Measurements from ENCODE around the gene UXS1. TPM values are rescaled to one million over a fixed set of nuclear protein-coding genes. Genes with fewer than 3 reads are reported as not detected.
A peak's percentile ranks its signal among the peaks of the same experiment; 100 is the strongest.

UXS1 gene
- total and polyA plus RNA-seq, 2 donors (not counting 1 experiment from before 2014, with no cell fraction given), result 20.3 to 44.8 TPM

GRCh38 chr2:106139238-106139935 lies 54.7 kb downstream of the UXS1 start:
- H3K4me2 ChIP-seq (replicated peaks; ENCODE audit: low read depth, low read length, poor library complexity, severe bottlenecking), result no peak overlapping the region
- no peaks in the 10 kb centered on the region for H3K9me3 ChIP-seq (ENCODE audit: control extremely low read depth in 1 of 3, control insufficient read depth in 2 of 3, insufficient read depth in 1 of 3, low read length in 2 of 3)
- H3K4me3 ChIP-seq (ENCODE audit: control extremely low read depth in 1 of 5, extremely low read depth in 1 of 5, insufficient read depth in 1 of 5, low read depth in 2 of 5, low read length in 4 of 5), result no peak overlapping the region
- DNase-seq (no peak), ATAC-seq (ENCODE audit: low read depth) (no peak)
- H3K79me2 ChIP-seq (ENCODE audit: control insufficient read depth, insufficient read depth, low read length), result peaks cover 46% of the 10 kb centered on the region
- peak overlapping the region; percentile 46 for H3K27ac Mint-ChIP-seq
- H3K4me3 Mint-ChIP-seq, result no peak overlapping the region
- ChIA-PET CTCF (no interaction called here), POLR2A (no interaction called here)
- no peaks in the 10 kb centered on the region for H3K27me3 ChIP-seq (replicated peaks in 1 of 4; ENCODE audit: control extremely low read depth in 1 of 4, control insufficient read depth in 3 of 4, insufficient read depth in 4 of 4, low read length in 3 of 4)
- intact Hi-C loops (cut with micrococcal nuclease), result no loop called here
- peaks cover 7 to 22% of the 10 kb centered on the region in 2 experiments for H3K36me3 ChIP-seq (replicated peaks in 1 of 2; ENCODE audit: control extremely low read depth in 1 of 2, control insufficient read depth in 1 of 2, extremely low read depth in 1 of 2, insufficient read depth in 2 of 2, low read length in 1 of 2)
- peaks cover 26% of the 10 kb centered on the region for H3K4me1 Mint-ChIP-seq
- H2AFZ ChIP-seq (ENCODE audit: insufficient read depth, low read depth, low read length, poor library complexity, severe bottlenecking), result no peak overlapping the region
- 96% methylated on average over 4 of the region's 10 CpGs for WGBS (ENCODE audit: insufficient coverage)
- H3K9me3 Mint-ChIP-seq (ENCODE audit: insufficient read depth), result no peaks in the 10 kb centered on the region
- no peak overlapping the region for H3K27ac ChIP-seq (ENCODE audit: low read length in 2 of 2)
- no peak for TF ChIP-seq EZH2 (IDR thresholded peaks at IDR 0.05; ENCODE audit: borderline replicate concordance, insufficient read depth, low read depth, low read length, poor library complexity, severe bottlenecking)
- TF ChIP-seq CTCF (IDR thresholded peaks at IDR 0.05), result no peak
- H4K20me1 ChIP-seq (ENCODE audit: control insufficient read depth, insufficient read depth, low read length, poor library complexity, severe bottlenecking), result no peaks in the 10 kb centered on the region
- no peaks in the 10 kb centered on the region for H3K27me3 Mint-ChIP-seq
- H3K9ac ChIP-seq (ENCODE audit: low read length), result no peak overlapping the region
- H3K4me1 ChIP-seq (ENCODE audit: control insufficient read depth in 2 of 2, insufficient read depth in 2 of 2, low read length in 2 of 2), result peaks cover 0 to 3% of the 10 kb centered on the region in 2 donors

GRCh38 chr2:106138543-106139237 lies 55.4 kb downstream of the UXS1 start:
- no peak overlapping the region for H3K4me2 ChIP-seq (replicated peaks; ENCODE audit: low read depth, low read length, poor library complexity, severe bottlenecking)
- no peak overlapping the region for H3K4me3 Mint-ChIP-seq
- H2AFZ ChIP-seq (ENCODE audit: insufficient read depth, low read depth, low read length, poor library complexity, severe bottlenecking), result no peak overlapping the region
- peaks cover 7 to 15% of the 10 kb centered on the region in 2 experiments for H3K36me3 ChIP-seq (replicated peaks in 1 of 2; ENCODE audit: control extremely low read depth in 1 of 2, control insufficient read depth in 1 of 2, extremely low read depth in 1 of 2, insufficient read depth in 2 of 2, low read length in 1 of 2)
- no peaks in the 10 kb centered on the region for H3K27me3 ChIP-seq (replicated peaks in 1 of 4; ENCODE audit: control extremely low read depth in 1 of 4, control insufficient read depth in 3 of 4, insufficient read depth in 4 of 4, low read length in 3 of 4)
- TF ChIP-seq CTCF (IDR thresholded peaks at IDR 0.05), result no peak
- no peak for TF ChIP-seq EZH2 (IDR thresholded peaks at IDR 0.05; ENCODE audit: borderline replicate concordance, insufficient read depth, low read depth, low read length, poor library complexity, severe bottlenecking)
- no peaks in the 10 kb centered on the region for H3K27me3 Mint-ChIP-seq
- H3K79me2 ChIP-seq (ENCODE audit: control insufficient read depth, insufficient read depth, low read length), result peaks cover 42% of the 10 kb centered on the region
- ChIA-PET POLR2A (no interaction called here), CTCF (no interaction called here)
- no peaks in the 10 kb centered on the region for H4K20me1 ChIP-seq (ENCODE audit: control insufficient read depth, insufficient read depth, low read length, poor library complexity, severe bottlenecking)
- intact Hi-C loops (cut with micrococcal nuclease), result no loop called here
- H3K4me3 ChIP-seq (ENCODE audit: control extremely low read depth in 1 of 5, extremely low read depth in 1 of 5, insufficient read depth in 1 of 5, low read depth in 2 of 5, low read length in 4 of 5), result no peak overlapping the region
- H3K4me1 ChIP-seq (ENCODE audit: control insufficient read depth in 2 of 2, insufficient read depth in 2 of 2, low read length in 2 of 2), result peaks cover 0 to 3% of the 10 kb centered on the region in 2 donors
- 76% methylated on average over 9 of the region's 11 CpGs for WGBS (ENCODE audit: insufficient coverage)
- H3K4me1 Mint-ChIP-seq, result peaks cover 25% of the 10 kb centered on the region
- H3K9me3 ChIP-seq (ENCODE audit: control extremely low read depth in 1 of 3, control insufficient read depth in 2 of 3, insufficient read depth in 1 of 3, low read length in 2 of 3), result no peaks in the 10 kb centered on the region
- no peak overlapping the region for H3K9ac ChIP-seq (ENCODE audit: low read length)
- H3K9me3 Mint-ChIP-seq (ENCODE audit: insufficient read depth), result no peaks in the 10 kb centered on the region
- H3K27ac Mint-ChIP-seq, result peak overlapping the region; percentile 46
- ATAC-seq (ENCODE audit: low read depth) (no peak), DNase-seq (no peak)
- H3K27ac ChIP-seq (ENCODE audit: low read length in 2 of 2), result no peak overlapping the region
